Measurements from ENCODE around the gene MMP2. TPM values are rescaled to one million over a fixed set of nuclear protein-coding genes. Genes with fewer than 3 reads are reported as not detected.

Gene MMP2
- total and polyA plus RNA-seq, 3 donors from 2014 or later = 50.9 to 250 (median 111) TPM

DNA sequence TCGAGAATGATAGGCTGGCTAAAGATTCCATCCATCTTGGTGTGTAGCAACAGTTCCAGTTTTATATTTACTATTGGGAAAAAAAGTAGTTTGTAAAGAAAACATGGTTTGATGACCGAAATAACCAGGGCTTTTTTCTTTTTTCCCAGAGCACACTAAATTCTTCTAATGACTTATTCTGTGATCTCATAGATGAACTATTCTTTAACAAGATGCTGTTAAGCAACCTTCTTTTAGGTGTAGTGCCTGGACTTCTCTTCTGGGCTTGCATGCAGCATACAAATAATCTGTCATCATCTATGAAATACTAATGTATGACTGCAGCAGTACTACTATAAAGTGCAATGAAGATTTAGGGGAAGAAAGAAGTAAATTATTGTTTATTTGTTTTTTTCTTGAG, 76.4 kb downstream of the MMP2 start:
- no peak for DNase-seq
- no peak overlapping the region for H3K4me3 ChIP-seq
- peaks cover 9% of the 10 kb centered on the region for H3K4me1 ChIP-seq
- TF ChIP-seq, protein P1, sequence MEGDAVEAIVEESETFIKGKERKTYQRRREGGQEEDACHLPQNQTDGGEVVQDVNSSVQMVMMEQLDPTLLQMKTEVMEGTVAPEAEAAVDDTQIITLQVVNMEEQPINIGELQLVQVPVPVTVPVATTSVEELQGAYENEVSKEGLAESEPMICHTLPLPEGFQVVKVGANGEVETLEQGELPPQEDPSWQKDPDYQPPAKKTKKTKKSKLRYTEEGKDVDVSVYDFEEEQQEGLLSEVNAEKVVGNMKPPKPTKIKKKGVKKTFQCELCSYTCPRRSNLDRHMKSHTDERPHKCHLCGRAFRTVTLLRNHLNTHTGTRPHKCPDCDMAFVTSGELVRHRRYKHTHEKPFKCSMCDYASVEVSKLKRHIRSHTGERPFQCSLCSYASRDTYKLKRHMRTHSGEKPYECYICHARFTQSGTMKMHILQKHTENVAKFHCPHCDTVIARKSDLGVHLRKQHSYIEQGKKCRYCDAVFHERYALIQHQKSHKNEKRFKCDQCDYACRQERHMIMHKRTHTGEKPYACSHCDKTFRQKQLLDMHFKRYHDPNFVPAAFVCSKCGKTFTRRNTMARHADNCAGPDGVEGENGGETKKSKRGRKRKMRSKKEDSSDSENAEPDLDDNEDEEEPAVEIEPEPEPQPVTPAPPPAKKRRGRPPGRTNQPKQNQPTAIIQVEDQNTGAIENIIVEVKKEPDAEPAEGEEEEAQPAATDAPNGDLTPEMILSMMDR (IDR thresholded peaks at IDR 0.05) = no peak
- no peak for TF ChIP-seq POLR2A (IDR thresholded peaks at IDR 0.05)
- H3K27ac ChIP-seq = no peak overlapping the region
- H3K36me3 ChIP-seq (ENCODE audit: low read depth, missing control alignments) = no peaks in the 10 kb centered on the region
- no peaks in the 10 kb centered on the region for H3K27me3 ChIP-seq
- H3K9me3 ChIP-seq = no peaks in the 10 kb centered on the region
- intact Hi-C loops (cut with DNase I; ENCODE audit: low total_unique reads) = no loop called here
- 64 to 88% methylated on average over 2 of the region's 2 CpGs for WGBS, 2 donors

Other genes with a start within 250 kb of the MMP2 start
- under 1 TPM; 0.12 to 0.63 TPM for gene IRX6, start 155.0 kb upstream of the MMP2 start, total RNA-seq
- gene IRX6, start 155.0 kb upstream of the MMP2 start, polyA plus RNA-seq (ENCODE audit: insufficient read depth, low read depth, low replicate concordance) = 0.50 TPM
- 10 to 100 TPM in 1 of 2 donors, 1 to 10 TPM in 1; 6.9 to 12.0 TPM for gene LPCAT2, start 29.9 kb downstream of the MMP2 start, total RNA-seq
- gene LPCAT2, start 29.9 kb downstream of the MMP2 start, polyA plus RNA-seq (ENCODE audit: insufficient read depth, low read depth, low replicate concordance) = 8.5 TPM
- gene CAPNS2, start 87.5 kb downstream of the MMP2 start, total RNA-seq = 1 to 10 TPM in 1 of 2 donors, under 1 TPM in 1; 0.74 to 1.0 TPM
- not detected for gene CAPNS2, start 87.5 kb downstream of the MMP2 start, polyA plus RNA-seq (ENCODE audit: insufficient read depth, low read depth, low replicate concordance)
- 1 to 10 TPM; 3.5 to 5.7 TPM for gene SLC6A2, start 176.8 kb downstream of the MMP2 start, total RNA-seq
- 16.6 TPM for gene SLC6A2, start 176.8 kb downstream of the MMP2 start, polyA plus RNA-seq (ENCODE audit: insufficient read depth, low read depth, low replicate concordance)